HG03025 (cell line): ENCODE measurements around the gene ADAMTS17.

Experiments used
- ATAC-seq: cut with Tn5 transposase; IDR thresholded peaks from one replicate; pipeline ENCODE4 v1.9.1; 2021; ENCODE audit warnings: mild to moderate bottlenecking, moderate library complexity; ENCODE audit not compliant: unreplicated experiment, low FRiP score

ADAMTS17 gene

DNA sequence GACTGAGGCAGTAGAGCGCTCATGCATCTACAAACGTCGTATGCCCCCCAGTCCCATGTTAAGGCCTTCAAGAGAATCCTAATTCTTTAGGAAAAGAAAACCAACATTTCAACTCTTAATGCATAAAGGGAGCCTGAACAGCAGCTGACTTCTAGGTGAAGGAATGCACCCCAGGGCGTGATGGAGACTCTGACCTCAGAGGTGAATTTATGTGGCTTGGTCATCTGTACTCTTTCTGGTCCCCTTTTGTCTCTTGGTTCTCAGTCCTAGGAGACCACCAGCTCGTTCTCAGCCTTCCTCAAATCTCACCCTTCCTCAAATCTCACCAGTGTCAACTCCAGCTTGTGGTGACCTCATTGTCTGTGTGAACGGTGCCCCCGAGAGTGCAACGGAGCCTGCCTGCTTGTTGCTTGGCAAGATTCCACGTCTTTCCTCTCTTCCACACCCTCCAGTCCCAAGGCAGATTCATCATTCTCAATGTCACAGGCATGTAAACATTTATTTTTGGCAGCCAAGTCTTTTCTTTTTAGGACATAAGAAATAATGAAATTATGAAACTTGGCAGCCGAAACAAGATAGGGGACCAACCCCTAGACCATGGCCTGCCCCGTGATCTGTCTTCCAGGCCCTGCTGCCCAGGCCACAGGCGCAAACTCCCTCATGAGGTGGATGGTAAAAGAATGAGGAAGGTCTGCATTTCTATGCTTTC, 166.2 kb downstream of the ADAMTS17 start:
- no peak for ATAC-seq

GRCh38 chr15:100174904-100175275, 166.9 kb downstream of the ADAMTS17 start:
- no peak for ATAC-seq

- no peak for ATAC-seq
Measured at GRCh38 chr15:100174159-100174903, 167.4 kb downstream of the ADAMTS17 start.

DNA sequence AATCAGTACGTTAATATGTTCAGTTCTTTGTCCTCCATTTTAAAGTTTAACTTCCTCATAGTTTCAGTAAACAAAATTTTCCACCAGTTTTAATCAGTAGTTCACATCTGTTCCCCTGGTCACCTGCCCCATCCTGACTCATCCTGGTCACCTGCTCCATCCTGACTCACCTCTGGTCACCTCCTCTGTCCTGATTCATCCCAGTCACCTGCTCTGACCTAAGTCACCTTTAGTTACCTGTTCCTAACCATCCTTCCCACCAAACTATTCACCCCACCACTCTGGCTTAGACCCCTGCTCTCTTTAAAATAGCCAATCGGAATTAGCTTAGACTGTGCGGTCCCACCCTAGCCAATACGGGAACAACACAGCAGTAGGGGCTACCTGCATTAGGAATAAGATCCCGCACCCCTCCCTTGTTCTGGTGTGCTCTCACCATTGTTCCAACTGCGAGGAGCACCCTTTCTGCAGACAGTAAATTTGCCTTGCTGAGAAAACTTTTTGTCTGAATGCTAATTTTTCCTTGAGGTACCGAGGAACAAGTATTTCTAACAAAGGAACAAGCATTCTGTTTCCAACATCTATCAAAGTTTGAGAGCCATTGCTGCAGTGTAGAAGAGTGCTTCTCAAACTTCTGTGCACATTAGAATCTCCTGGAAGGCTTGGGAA, 169.3 kb downstream of the ADAMTS17 start:
- ATAC-seq, result no peak

DNA sequence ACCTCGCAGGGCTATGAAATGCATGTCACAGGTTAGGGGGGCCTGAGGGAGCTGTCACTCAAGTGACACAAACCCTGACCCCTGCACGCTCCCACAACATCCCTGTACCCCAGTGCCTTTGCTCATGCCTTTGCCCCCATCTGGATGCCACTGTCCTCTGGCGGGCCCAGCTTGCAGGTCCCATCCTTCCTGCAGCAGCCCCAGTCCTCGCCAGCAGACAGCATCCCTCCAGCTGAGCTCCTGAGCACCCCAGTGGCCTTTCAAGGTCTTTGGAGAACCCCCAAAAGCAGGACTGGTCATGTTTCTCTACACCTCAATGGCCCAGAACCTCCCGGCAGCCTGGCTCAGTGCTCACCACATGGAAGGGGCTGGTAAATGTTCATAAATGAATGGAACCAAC, 170.4 kb downstream of the ADAMTS17 start:
- ATAC-seq, result no peak

DNA sequence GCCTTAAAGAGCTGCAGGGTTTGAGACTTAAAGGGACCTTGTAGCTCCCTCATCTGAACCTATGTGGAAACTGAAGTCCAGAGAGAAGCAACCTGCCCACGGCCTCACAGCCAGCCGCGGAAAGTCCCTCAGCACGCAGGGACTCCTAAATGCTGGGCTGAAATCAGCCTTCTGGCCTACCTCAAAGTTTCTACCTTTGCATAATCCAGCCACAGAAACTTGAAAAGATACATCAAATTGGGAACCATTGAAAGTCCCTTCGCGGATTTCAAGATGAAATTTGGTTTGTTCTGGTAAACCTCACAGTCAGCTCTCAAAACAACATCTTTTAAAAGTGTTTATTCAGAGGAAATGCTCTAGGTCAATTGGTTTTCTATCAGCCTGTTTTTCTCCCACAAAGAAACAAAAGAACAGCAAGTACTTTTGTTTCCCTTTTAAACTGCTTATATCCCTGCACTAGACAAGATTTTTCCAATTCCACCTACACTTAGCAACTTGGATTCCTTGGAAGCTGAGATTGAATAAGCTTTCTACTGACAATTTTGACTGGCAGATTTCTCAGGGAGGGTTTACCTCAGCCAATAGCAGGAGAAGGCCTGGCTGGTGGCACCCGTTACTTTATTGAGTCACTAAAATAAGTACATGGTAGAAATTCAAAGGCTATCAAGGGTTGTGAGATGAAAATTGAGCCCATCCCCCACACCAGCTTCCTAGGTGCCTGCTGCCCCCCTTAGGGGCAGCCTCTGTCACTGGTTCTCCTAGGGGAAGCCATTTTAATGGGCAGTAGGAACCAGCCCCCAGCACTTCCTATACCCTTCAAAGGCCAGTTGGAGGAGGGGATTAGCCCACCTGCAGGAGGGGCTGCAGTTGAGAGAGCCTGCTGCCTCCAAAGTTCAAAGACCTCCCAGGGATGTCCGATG, 171.2 kb downstream of the ADAMTS17 start:
- ATAC-seq, result peak; percentile 72

DNA sequence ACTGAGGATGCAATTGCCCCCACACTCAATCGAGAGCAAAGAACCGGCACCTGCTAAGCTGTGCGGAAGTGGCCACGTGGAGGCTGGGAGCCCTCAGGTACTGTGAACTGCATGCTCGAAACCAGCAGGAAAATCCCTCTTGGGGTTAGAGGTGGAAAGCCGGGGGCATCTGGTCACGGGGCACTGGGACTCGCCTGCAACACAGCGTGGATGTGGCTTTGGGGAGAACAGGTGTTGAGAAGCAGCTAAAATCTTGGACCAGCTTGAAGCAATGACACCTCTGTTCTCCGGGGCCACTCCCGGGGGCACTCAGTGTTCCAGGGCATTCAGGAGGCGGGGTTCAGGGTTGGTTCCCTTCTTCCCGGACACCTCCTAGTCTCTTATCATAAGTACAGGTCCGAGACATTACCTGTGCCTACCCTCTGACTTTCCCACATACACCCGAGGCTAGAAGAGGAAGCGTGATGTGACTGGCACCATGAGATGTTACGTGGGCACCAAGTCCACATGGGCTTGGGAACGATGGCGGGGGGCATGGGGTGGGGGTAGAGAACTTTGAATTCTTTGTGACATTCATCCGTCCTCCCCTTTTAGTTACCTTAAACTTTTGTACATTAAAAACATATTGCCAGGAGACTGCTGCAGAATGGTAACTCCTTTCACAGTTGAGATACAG, 172.0 kb downstream of the ADAMTS17 start:
- no peak for ATAC-seq

- ATAC-seq, result no peak
Measured at GRCh38 chr15:100168787-100169186, 173.0 kb downstream of the ADAMTS17 start.

DNA sequence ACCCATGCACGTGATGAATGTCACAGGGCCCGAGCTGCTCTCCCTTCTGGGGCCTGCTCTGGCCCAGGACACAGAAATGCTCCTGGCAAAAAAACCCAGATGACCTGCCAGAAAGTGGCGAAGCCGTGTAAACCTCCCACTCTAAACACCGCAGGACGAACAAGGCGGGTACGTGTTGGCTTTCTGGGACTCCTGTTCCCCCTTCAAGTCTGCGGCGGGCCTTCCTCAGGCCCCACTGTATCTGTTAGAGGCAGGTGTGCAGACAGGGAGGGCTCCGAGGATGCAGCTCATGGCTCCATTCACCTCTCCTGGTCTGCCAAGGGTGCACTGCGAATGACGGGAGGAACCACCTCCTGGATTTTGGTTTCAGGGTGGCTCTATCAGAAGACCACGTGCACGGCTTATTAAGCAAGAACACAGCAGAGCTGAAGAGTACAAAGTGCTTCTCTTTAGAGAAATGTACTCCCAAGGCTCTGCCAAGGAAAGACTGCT, 173.8 kb downstream of the ADAMTS17 start:
- no peak for ATAC-seq

DNA sequence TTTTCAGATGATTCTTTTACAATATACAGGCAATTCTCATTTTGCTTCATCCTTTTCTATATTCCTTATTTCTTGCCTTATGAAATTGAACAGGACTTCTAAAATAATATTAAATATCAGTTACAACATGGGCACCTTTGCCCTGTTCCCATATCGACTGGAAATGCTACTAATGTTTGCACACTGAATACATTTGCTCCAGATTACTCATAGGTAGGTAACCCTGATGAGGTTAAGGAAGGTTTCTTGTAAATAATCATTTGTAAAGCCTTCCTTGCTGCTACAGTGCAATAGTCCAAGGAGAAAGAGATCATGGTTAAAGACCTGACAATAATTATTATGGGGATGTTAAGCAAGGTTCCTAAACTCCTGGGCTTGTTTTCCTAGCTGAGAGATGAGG, 175.5 kb downstream of the ADAMTS17 start:
- no peak for ATAC-seq

DNA sequence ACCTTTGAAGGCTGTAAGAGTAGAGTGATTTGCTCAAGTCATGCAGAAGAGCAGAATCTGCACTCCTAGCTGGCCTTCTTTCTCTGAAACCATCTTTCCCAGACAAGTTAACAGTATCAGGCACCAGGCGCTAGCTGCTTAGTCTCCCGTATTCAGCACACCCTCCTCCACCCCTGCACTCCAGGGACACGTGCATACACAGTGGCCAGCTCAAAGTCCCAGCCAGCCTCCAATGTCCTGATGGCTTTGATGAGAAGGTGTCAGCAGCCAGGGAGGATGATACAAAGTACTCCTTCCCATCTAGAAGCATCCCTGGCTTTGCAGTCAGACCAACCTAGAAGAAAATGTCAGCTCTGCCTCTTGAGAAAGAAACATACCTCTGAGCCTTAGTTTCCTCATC, 177.8 kb downstream of the ADAMTS17 start:
- ATAC-seq, result no peak

DNA sequence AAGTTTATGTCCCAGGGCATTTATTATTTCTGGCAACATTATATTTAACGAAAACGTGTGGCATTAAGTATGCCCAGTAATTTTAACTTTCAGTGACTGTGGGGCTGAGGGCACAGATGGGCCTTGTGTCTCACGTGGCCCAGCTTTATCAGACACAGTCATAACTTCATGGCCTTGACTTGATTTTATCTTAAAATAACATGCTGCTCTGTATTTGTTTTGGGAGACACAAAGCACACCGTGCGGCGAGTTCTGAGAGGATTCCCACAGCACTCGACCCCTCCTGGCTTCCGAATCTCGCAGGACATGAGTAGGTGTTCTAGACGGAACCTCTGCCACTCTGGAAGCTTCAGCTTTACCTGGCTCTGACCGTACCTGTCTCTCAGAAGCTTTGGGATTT, 180.8 kb downstream of the ADAMTS17 start:
- no peak for ATAC-seq

GRCh38 chr15:100159436-100159835, 182.3 kb downstream of the ADAMTS17 start:
- ATAC-seq, result no peak

DNA sequence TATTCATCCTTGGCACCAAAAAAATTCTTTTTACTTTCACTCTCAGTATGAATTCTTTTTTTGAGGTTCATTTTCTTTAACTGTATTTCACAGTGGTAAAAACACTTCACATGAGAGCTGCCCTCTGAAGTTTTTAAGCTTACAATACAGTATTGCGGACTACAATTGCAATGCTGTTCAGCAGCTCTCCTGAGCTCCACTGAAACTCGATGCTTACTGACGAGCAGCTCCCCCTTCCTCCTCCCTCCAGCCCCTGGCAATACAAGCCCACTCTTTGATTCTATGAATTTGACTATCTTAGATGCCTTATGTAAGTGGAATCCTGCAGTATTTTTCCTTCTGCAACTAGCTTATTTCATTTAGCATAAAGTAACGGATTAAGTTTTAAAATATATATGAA, 183.4 kb downstream of the ADAMTS17 start:
- ATAC-seq, result no peak

GRCh38 chr15:100156201-100156600, 185.6 kb downstream of the ADAMTS17 start:
- no peak for ATAC-seq

DNA sequence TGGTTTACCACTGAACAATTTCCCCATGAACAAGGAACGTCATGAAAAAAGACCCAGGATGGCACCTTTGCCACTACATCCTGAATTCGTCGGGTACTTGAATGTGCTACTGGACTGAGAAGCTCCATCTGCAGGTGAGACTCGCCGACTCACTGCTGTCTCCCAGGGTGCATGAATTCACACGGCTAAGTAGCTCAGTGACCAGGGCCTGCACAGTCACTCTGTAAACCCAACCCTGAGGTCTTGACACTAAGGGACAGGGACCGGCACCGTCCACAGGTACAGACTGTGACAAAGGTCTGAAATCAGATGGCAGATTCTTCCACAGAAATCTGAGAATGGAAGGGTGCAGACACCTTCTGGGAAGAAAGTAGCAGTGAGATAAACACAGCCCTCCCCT, 187.4 kb downstream of the ADAMTS17 start:
- no peak for ATAC-seq

GRCh38 chr15:100152463-100152862, 189.3 kb downstream of the ADAMTS17 start:
- no peak for ATAC-seq

DNA sequence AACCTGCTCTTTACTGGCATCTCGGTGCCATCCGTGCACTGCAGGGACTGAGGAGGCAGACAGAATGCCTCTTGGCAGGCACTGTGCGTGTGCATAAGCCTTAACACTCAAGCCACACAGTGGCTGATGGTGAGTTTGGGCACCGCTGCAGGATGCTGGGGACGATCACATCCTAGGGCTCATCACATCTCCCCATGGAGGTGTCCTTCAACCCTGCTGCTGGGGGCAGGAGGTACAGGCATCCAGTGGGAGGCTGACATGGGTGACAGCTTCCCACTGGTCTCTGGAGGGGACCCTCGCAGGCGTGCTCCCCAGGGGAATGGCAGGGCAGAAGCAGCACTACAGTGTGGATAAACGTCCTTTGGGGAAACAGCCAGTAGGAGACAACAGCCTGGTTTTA, 190.9 kb downstream of the ADAMTS17 start:
- no peak for ATAC-seq

DNA sequence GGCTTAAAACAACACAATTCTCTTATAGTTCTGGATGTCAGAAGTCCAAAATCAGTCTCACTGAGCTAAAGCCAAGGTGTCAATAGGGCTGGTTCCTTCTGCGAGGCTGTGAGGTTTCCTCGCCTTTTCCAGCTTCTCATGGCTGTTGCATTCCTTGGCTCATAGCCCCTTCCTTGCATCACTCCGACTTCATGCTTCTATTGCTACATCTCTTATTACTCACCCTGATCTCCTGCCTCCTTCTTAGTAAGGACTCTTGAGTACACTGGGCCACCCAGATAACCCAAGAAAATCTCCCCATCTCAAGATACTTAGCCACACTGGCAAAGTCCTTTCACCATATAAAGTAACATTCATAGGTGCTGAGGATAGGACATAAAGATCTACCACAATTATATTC, 193.9 kb downstream of the ADAMTS17 start:
- ATAC-seq, result no peak

DNA sequence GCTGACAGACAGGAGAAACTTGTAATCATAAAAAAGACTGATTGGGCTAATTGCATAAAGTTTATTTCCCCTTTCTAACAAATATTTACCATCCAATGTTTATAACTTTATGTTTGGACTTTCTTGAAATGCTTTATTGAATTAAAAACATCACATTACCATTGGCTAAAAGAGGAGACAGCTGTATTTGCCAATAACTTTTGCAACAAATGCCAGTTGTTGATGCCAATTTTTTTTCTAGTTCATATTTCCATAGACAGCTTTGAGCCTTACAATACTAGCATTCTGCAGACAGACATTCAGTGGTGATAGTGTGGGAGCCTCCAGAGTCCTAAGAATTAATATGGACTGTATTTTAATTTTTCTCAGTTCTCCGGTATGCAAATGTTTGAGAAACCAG, 198.4 kb downstream of the ADAMTS17 start:
- no peak for ATAC-seq
